ENCODE results near the gene CD40.

Gene CD40

GRCh38 chr20:46172961-46173536 lies 54.9 kb downstream of the CD40 start:
- no peak for DNase-seq (ENCODE audit: low spot score)

- DNase-seq (ENCODE audit: low spot score): no peak
Observed at GRCh38 chr20:46173652-46174468, 55.7 kb downstream of the CD40 start.

- peak; percentile 69 for DNase-seq (ENCODE audit: low spot score)
Observed at GRCh38 chr20:46174469-46175126, 56.5 kb downstream of the CD40 start.

GRCh38 chr20:46175127-46175494 lies 57.0 kb downstream of the CD40 start:
- no peak for DNase-seq (ENCODE audit: low spot score)

GRCh38 chr20:46176739-46177378 lies 58.7 kb downstream of the CD40 start:
- no peak for DNase-seq (ENCODE audit: low spot score)

GRCh38 chr20:46177768-46178167 lies 59.7 kb downstream of the CD40 start:
- no peak for DNase-seq (ENCODE audit: low spot score)

- no peak for DNase-seq (ENCODE audit: low spot score)
Observed at GRCh38 chr20:46178891-46179290, 60.8 kb downstream of the CD40 start.

Data from activated CD4-positive, alpha-beta T cell treated with anti-CD3 and anti-CD28 coated beads, Interleukin-2, Interleukin-4, amounts not matched to agents 100 ng/mL and 50 ng/mL, durations not matched to agents 16 hours and 8 hours (primary cell).